RWPE2 (cell line): ENCODE measurements around the gene RTTN.

Experiments used
- ATAC-seq: fragments of 200-7000 bp; cut with Tn5 transposase; 3 replicates; pipeline ENCODE4 v1.9.1; 2021; ENCODE audit warnings: low read depth
- DNase-seq: peaks from one replicate; pipeline ENCODE4 v3.0.0-alpha.2; 2020; ENCODE audit warnings: low spot score
- H3K27ac ChIP-seq: fragments of 450-650 bp; 2 replicates; pipeline ENCODE4 v1.5.1; 2017; ENCODE audit warnings: mild to moderate bottlenecking; ENCODE audit not compliant: poor library complexity, severe bottlenecking
- H3K27me3 ChIP-seq: fragments of 250-450 bp; sonication (Bioruptor Pico); 2 replicates; pipeline ENCODE4 v1.5.1; 2021; ENCODE audit warnings: mild to moderate bottlenecking, moderate library complexity; ENCODE audit not compliant: insufficient read depth, poor library complexity, severe bottlenecking
- H3K36me3 ChIP-seq: fragments of 250-450 bp; sonication (Bioruptor Pico); 2 replicates; pipeline ENCODE4 v1.5.1; 2020; ENCODE audit warnings: low read depth, mild to moderate bottlenecking, moderate library complexity
- H3K4me1 ChIP-seq: fragments of 250-450 bp; sonication (Bioruptor Pico); 2 replicates; pipeline ENCODE4 v1.5.1; 2021; ENCODE audit warnings: mild to moderate bottlenecking, moderate library complexity; ENCODE audit not compliant: insufficient read depth, poor library complexity, severe bottlenecking
- H3K4me3 ChIP-seq: fragments of 250-450 bp; sonication (Bioruptor Pico); 2 replicates; pipeline ENCODE4 v1.5.1; 2021; ENCODE audit warnings: mild to moderate bottlenecking, moderate library complexity; ENCODE audit not compliant: severe bottlenecking
- H3K9me3 ChIP-seq: fragments of 250-450 bp; sonication (Bioruptor Pico); 2 replicates; pipeline ENCODE4 v1.5.1; 2021; ENCODE audit warnings: mild to moderate bottlenecking, moderate library complexity; ENCODE audit not compliant: severe bottlenecking
- TF ChIP-seq, protein P1 (sequence below): fragments of 450-650 bp; IDR thresholded peaks from one replicate; pipeline ENCODE4 v1.5.1; 2017; ENCODE audit warnings: mild to moderate bottlenecking, moderate library complexity; ENCODE audit not compliant: poor library complexity, severe bottlenecking

The RTTN gene

DNA sequence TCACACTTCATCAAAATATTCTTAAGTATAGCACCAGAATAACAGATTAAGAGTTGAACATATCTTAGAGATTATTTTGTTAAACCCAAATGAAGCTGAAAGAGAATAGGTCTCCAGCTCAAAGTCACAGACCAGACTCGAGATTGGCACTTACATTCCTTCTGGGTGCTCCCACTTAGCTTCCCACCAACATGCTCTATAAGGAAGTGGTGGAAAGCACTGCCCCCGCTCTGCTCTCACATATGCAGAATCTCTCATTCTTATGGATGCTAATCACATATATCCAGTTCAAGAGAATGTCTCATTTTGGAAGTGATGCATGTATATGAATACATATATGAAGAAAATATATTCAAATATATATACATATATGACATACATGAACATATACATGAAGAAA lies 186.4 kb downstream of the RTTN start:
- TF ChIP-seq, protein P1, sequence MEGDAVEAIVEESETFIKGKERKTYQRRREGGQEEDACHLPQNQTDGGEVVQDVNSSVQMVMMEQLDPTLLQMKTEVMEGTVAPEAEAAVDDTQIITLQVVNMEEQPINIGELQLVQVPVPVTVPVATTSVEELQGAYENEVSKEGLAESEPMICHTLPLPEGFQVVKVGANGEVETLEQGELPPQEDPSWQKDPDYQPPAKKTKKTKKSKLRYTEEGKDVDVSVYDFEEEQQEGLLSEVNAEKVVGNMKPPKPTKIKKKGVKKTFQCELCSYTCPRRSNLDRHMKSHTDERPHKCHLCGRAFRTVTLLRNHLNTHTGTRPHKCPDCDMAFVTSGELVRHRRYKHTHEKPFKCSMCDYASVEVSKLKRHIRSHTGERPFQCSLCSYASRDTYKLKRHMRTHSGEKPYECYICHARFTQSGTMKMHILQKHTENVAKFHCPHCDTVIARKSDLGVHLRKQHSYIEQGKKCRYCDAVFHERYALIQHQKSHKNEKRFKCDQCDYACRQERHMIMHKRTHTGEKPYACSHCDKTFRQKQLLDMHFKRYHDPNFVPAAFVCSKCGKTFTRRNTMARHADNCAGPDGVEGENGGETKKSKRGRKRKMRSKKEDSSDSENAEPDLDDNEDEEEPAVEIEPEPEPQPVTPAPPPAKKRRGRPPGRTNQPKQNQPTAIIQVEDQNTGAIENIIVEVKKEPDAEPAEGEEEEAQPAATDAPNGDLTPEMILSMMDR: no peak
- Histone ChIP-seq H3K27me3 (no peaks in the 10 kb centered on the region), H3K27ac (no peak overlapping the region), H3K36me3 (peaks cover 95% of the 10 kb centered on the region), H3K4me3 (no peak overlapping the region), H3K9me3 (no peaks in the 10 kb centered on the region), H3K4me1 (no peaks in the 10 kb centered on the region)
- DNase-seq (no peak), ATAC-seq (no peak)

DNA sequence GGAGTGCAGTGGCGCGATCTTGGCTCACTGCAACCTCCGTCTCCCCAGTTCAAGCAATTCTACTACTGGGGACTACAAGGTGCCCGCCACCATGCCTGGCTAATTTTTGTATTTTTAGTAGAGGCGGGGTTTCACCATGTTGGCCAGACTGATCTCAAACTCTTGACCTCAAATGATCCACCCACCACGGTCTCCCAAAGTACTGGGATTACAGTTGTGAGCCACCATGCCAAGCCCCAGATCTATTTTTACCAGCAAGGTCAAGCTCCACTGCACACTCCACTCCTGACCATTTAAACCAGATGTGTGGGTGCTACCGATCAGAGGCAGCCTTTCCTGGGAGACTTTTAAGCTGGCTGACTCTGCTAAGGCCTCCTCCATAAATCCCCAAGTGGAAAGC lies 190.4 kb downstream of the RTTN start:
- Histone ChIP-seq H3K27me3 (no peaks in the 10 kb centered on the region), H3K4me1 (no peaks in the 10 kb centered on the region), H3K9me3 (no peaks in the 10 kb centered on the region), H3K4me3 (no peak overlapping the region), H3K36me3 (peaks cover 76% of the 10 kb centered on the region), H3K27ac (no peak overlapping the region)
- TF ChIP-seq, protein P1: no peak
- DNase-seq (no peak), ATAC-seq (no peak)

DNA sequence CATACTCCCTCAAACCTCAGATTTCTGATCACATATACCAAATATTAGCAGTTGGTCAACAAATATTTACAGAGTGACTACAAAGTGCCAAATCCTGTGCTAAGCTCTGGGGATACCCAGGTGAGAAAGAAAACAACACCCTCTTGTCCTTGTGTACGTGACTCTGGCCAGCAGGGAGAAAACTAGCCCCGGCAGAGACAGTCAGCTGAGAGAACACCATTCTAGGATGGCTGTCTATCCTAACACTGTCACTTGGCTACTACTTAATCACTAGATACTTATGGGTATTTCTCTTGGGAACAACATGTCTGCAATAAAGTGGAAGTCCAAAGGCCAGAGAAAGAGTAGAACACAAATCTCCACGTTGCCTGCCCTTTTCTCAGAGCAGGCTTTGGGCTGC lies 199.9 kb downstream of the RTTN start:
- peaks cover 57% of the 10 kb centered on the region for H3K36me3 ChIP-seq
- TF ChIP-seq, protein P1: no peak
- DNase-seq: no peak
- no peak overlapping the region for H3K27ac ChIP-seq
- H3K4me3 ChIP-seq: no peak overlapping the region
- no peak for ATAC-seq
- H3K9me3 ChIP-seq: no peaks in the 10 kb centered on the region
- no peaks in the 10 kb centered on the region for H3K27me3 ChIP-seq
- no peaks in the 10 kb centered on the region for H3K4me1 ChIP-seq

DNA sequence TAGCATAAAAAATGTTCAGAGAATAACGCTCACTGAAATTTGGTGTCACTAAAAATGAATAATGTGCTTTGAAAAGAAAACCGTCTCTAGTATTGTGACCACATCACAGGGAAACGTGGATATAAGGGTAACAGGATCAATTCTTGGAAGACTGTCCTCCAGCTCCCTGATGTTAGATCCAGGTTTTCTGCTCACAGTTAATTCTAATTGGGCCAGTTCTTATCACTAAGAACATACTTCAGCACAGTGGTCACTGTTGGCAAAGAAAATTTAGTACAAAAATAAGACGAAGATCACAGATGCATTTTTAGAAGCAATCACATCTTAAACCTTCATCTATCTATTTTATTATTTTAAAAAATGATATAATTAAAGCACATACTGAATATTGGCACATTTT lies 200.8 kb downstream of the RTTN start:
- H3K9me3 ChIP-seq: no peaks in the 10 kb centered on the region
- no peak overlapping the region for H3K27ac ChIP-seq
- H3K4me1 ChIP-seq: no peaks in the 10 kb centered on the region
- DNase-seq (no peak), ATAC-seq (no peak)
- no peak overlapping the region for H3K4me3 ChIP-seq
- no peaks in the 10 kb centered on the region for H3K27me3 ChIP-seq
- peaks cover 54% of the 10 kb centered on the region for H3K36me3 ChIP-seq
- TF ChIP-seq, protein P1: no peak

DNA sequence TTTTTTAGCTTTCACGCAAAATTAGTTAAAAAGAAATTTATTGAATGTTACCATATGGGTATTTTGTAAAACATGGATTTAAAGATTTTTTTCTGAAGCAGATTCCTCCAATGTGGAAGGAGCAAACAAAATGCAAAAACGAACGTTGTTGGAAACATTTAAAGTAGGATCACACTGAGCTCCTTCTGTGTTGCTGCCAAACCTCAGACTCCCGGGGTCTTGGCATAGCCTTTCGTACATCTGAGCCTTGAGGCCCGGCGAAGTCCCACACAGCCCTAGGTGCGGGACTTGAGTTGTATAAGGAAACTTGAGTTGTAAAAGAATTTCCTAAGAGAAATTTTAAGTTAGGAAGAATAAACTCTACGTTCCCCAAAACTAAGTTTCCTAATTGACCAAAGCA lies 205.8 kb downstream of the RTTN start:
- TF ChIP-seq, protein P1: no peak
- Histone ChIP-seq H3K27ac (no peak overlapping the region), H3K27me3 (no peaks in the 10 kb centered on the region), H3K9me3 (no peaks in the 10 kb centered on the region), H3K4me3 (no peak overlapping the region), H3K36me3 (peaks cover 42% of the 10 kb centered on the region), H3K4me1 (no peaks in the 10 kb centered on the region)
- no peak for ATAC-seq
- DNase-seq: no peak
